Measurements from ENCODE around the gene FIP1L1. TPM values are rescaled to one million over a fixed set of nuclear protein-coding genes. Genes with fewer than 3 reads are reported as not detected.
"Not testable (repeated sequence)": the region's sequence is repeated elsewhere in the genome, so short reads cannot be mapped to it uniquely, and the experiment has no call there.

Gene FIP1L1
- total RNA-seq (10 to 100 TPM; 63.6 to 72.3 (median 69.7) TPM), total RNA-seq (42.5 to 90.4 (median 68.8) reads per million in 29 experiments)
- total RNA-seq (2013) = 72.1 TPM

DNA sequence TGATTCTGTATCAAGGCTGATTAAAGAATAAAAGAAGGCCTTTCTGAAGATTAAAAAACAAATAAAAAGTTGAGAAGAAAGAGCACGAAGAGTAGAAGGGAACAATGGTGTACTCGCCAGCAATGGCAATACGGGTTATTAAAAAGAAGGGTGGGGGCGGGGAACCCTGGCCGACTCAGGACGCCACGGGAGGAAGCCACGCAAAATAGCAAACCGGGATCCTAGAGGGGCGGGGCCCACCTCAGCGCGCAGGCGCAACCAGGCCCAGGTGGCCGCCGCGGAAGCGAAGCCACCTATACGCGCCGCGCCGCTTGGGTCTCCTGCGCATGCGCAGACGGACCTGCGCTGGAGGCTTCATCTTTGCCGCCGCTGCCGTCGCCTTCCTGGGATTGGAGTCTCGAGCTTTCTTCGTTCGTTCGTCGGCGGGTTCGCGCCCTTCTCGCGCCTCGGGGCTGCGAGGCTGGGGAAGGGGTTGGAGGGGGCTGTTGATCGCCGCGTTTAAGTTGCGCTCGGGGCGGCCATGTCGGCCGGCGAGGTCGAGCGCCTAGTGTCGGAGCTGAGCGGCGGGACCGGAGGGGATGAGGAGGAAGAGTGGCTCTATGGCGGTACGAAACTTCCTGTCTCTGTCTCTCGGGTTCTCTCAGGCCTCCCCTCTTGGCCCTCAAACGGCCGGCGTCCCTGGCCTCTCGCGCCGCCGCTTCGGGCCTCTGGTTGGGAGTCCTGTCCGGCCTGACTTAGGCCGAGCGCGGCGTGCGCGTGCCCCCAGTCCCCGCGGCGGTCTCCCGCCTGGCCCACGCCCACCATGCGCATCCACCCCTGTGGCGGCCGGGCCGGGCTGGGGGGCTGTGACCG, at the start of gene FIP1L1:
TSS of gene FIP1L1 (plus strand) at position 323 of the 852 bp plus-strand sequence. CDS start at position 521, 198 bp downstream.
- DNase-seq (peak; percentile 86 to 98 (median 93)), ATAC-seq (replicated peaks in 1 of 4) (peak; percentile 93 to 96 (median 94))
- peaks cover 0 to 4% of the 10 kb centered on the region in 2 donors for H3K27me3 Mint-ChIP-seq
- H3K9me3 ChIP-seq = no peaks in the 10 kb centered on the region
- POLR2A ChIA-PET = interaction anchor here in 1 of 2 donors (0.6 to 1.0 kb wide), 2 partner anchors 11 to 14 kb away, joined by 3 to 4 read pairs; no protein-coding TSS in a partner anchor
- peak within 1 kb of the TSS; percentile 79 to 96 for H3K4me3 ChIP-seq (ENCODE audit: control insufficient read depth in 1 of 2, extremely low read depth in 1 of 2, low read length in 1 of 2)
- peak within 1 kb of the TSS; percentile 99 to 100 for H3K27ac Mint-ChIP-seq
- no peaks in the 10 kb centered on the region for H3K9me3 Mint-ChIP-seq
- peak within 1 kb of the TSS; percentile 96 to 99 (median 99) for H3K4me3 Mint-ChIP-seq
- peaks cover 0 to 4% of the 10 kb centered on the region in 2 experiments for H3K27me3 ChIP-seq (replicated peaks in 1 of 2; ENCODE audit: control insufficient read depth in 2 of 2, extremely low read depth in 1 of 2, insufficient read depth in 2 of 2, low read length in 1 of 2)
- H3K27ac ChIP-seq (ENCODE audit: low read length) = peak within 1 kb of the TSS; percentile 88
- peaks cover 41 to 43% (median 41%) of the 10 kb centered on the region in 3 donors for H3K4me1 Mint-ChIP-seq
- peaks cover 5 to 25% of the 10 kb centered on the region in 2 experiments for H3K4me1 ChIP-seq (ENCODE audit: control insufficient read depth in 1 of 2, extremely low read depth in 1 of 2, insufficient read depth in 2 of 2, low read length in 2 of 2)
- peaks cover 13% of the 10 kb centered on the region for H3K36me3 Mint-ChIP-seq
- CTCF ChIA-PET = no interaction called here
- under 1% methylated on average over 81 of the region's 85 CpGs for WGBS (ENCODE audit: insufficient coverage)
- peaks cover 0 to 11% of the 10 kb centered on the region in 2 donors for H3K36me3 ChIP-seq (ENCODE audit: control insufficient read depth in 2 of 2, extremely low read depth in 1 of 2, insufficient read depth in 1 of 2, low read length in 1 of 2)

DNA sequence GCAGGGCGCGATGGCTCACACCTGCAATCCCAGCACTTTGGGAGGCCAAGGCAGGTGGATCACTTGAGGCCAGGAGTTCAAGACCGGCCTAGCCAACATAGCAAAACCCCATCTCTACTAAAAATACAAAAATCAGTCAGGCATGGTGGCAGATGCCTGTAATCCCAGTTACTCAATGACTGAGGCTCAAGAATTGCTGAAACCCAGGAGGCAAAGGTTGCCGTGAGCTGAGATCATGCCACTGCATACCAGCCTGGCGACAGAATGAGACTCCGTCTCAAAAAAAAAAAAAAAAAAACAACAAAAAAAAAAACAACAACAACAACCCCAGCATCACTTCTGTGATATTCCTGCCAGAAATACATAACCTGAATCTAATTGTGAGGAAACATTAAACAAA, 42.5 kb upstream of the FIP1L1 start:
- CTCF ChIA-PET; H3K27ac ChIP-seq (ENCODE audit: low read length); H3K9me3 ChIP-seq; H3K27me3 ChIP-seq (replicated peaks in 1 of 2; ENCODE audit: control insufficient read depth in 2 of 2, extremely low read depth in 1 of 2, insufficient read depth in 2 of 2, low read length in 1 of 2); H3K4me3 ChIP-seq (ENCODE audit: control insufficient read depth in 1 of 2, extremely low read depth in 1 of 2, low read length in 1 of 2); DNase-seq; H3K27ac Mint-ChIP-seq; H3K9me3 Mint-ChIP-seq; H3K27me3 Mint-ChIP-seq; H3K36me3 ChIP-seq (ENCODE audit: control insufficient read depth in 2 of 2, extremely low read depth in 1 of 2, insufficient read depth in 1 of 2, low read length in 1 of 2); ATAC-seq (replicated peaks in 1 of 4); POLR2A ChIA-PET; H3K4me3 Mint-ChIP-seq; H3K4me1 ChIP-seq (ENCODE audit: control insufficient read depth in 1 of 2, extremely low read depth in 1 of 2, insufficient read depth in 2 of 2, low read length in 2 of 2): not testable (repeated sequence)
- Mint-ChIP-seq H3K4me1 (peaks cover 4 to 10% (median 6%) of the 10 kb centered on the region in 3 donors), H3K36me3 (peaks cover 38% of the 10 kb centered on the region)
- 100% methylated on average over 2 of the region's 6 CpGs for WGBS (ENCODE audit: insufficient coverage)

GRCh38 chr4:53340145-53340544, 37.3 kb upstream of the FIP1L1 start:
- H3K4me1 ChIP-seq (ENCODE audit: control insufficient read depth in 1 of 2, extremely low read depth in 1 of 2, insufficient read depth in 2 of 2, low read length in 2 of 2); H3K27me3 ChIP-seq (replicated peaks in 1 of 2; ENCODE audit: control insufficient read depth in 2 of 2, extremely low read depth in 1 of 2, insufficient read depth in 2 of 2, low read length in 1 of 2); POLR2A ChIA-PET; H3K4me3 Mint-ChIP-seq; H3K4me3 ChIP-seq (ENCODE audit: control insufficient read depth in 1 of 2, extremely low read depth in 1 of 2, low read length in 1 of 2); H3K36me3 ChIP-seq (ENCODE audit: control insufficient read depth in 2 of 2, extremely low read depth in 1 of 2, insufficient read depth in 1 of 2, low read length in 1 of 2); ATAC-seq (replicated peaks in 1 of 4); H3K27ac ChIP-seq (ENCODE audit: low read length); H3K9me3 ChIP-seq; H3K27ac Mint-ChIP-seq; DNase-seq; H3K27me3 Mint-ChIP-seq; CTCF ChIA-PET: not testable (repeated sequence)
- WGBS (ENCODE audit: insufficient coverage) = 94% methylated on average over 8 of the region's 12 CpGs
- H3K9me3 Mint-ChIP-seq = peaks cover 5 to 14% (median 11%) of the 10 kb centered on the region in 3 donors
- H3K4me1 Mint-ChIP-seq = peaks cover 12 to 22% (median 15%) of the 10 kb centered on the region in 3 donors
- H3K36me3 Mint-ChIP-seq = peaks cover 68% of the 10 kb centered on the region

DNA sequence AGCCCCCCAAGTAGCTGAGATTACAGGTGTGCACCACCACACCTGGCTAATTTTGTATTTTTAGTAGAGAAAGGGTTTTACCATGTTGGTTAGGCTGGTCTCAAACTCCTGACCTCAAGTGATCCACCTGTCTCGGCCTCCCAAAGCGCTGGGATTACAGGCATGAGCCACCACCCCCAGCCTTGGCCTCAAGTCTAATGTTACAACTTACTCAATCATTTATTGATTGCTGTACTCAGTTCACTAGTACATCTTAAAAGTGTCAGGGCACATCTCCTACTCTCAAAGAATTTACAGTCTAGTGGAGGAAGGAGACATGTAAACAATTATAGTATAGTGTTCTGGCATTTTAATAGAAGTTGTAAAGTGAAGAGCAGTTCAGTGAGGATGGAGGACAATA, 31.0 kb upstream of the FIP1L1 start:
- WGBS (ENCODE audit: insufficient coverage) = 100% methylated on average over 1 of the region's 2 CpGs
- Mint-ChIP-seq H3K36me3 (peaks cover 78% of the 10 kb centered on the region), H3K9me3 (peaks cover 5 to 12% (median 8%) of the 10 kb centered on the region in 3 donors), H3K4me1 (peaks cover 7 to 23% (median 9%) of the 10 kb centered on the region in 3 donors)
- H3K27ac ChIP-seq (ENCODE audit: low read length); H3K4me3 ChIP-seq (ENCODE audit: control insufficient read depth in 1 of 2, extremely low read depth in 1 of 2, low read length in 1 of 2); DNase-seq; POLR2A ChIA-PET; H3K4me1 ChIP-seq (ENCODE audit: control insufficient read depth in 1 of 2, extremely low read depth in 1 of 2, insufficient read depth in 2 of 2, low read length in 2 of 2); H3K27me3 ChIP-seq (replicated peaks in 1 of 2; ENCODE audit: control insufficient read depth in 2 of 2, extremely low read depth in 1 of 2, insufficient read depth in 2 of 2, low read length in 1 of 2); H3K27me3 Mint-ChIP-seq; H3K36me3 ChIP-seq (ENCODE audit: control insufficient read depth in 2 of 2, extremely low read depth in 1 of 2, insufficient read depth in 1 of 2, low read length in 1 of 2); ATAC-seq (replicated peaks in 1 of 4); H3K9me3 ChIP-seq; H3K27ac Mint-ChIP-seq; CTCF ChIA-PET; H3K4me3 Mint-ChIP-seq: not testable (repeated sequence)

DNA sequence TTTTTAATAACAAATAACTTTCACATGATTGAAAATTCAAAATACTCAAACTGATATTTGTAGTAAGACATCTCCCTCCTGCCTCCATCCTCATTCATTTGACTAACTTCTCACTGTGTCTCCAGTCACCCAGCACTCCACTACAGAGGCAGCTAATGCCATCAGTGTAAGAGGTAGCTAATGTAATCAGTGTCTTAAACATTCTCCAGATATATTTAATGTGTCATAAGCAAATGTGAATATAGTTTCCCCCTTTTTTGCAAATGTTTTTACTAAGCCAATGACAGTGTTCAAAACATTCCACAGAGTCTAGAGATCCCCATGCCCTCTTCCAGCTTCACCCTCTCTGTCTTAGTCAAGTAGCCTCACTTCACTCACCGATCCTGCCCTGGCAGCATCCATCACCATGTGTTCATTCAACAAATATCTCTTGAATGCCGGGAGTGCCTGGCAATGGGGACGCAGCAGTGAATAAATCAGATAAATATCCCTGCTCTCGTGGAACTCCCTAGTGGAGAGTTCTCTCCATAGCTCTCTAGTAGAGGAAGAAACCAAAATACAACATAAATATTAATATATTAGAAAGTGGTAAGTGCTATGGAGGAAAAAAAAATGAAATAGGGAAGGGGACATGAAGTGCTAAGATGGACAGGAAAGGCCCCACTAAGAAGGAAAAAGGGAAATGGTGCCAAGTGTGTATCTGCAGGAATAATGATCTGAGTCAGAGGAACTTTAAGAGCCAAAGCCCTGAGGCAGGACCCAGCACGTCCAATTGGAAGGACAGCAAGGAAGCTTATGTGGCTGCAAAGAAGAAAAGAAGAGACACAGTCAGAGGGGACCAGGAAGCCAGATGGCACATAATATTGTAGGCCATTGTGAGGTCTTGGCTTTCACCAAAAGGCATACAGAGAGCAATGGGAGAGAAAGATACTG, 30.3 kb upstream of the FIP1L1 start:
- no peak overlapping the region for H3K27ac ChIP-seq (ENCODE audit: low read length)
- no peak overlapping the region for H3K4me3 ChIP-seq (ENCODE audit: control insufficient read depth in 1 of 2, extremely low read depth in 1 of 2, low read length in 1 of 2)
- no peak for DNase-seq
- no peak for ATAC-seq (replicated peaks in 1 of 4)
- no peaks in the 10 kb centered on the region for H3K4me1 ChIP-seq (ENCODE audit: control insufficient read depth in 1 of 2, extremely low read depth in 1 of 2, insufficient read depth in 2 of 2, low read length in 2 of 2)
- peaks cover 76% of the 10 kb centered on the region for H3K36me3 Mint-ChIP-seq
- ChIA-PET POLR2A (no interaction called here), CTCF (no interaction called here)
- no peaks in the 10 kb centered on the region for H3K27me3 ChIP-seq (replicated peaks in 1 of 2; ENCODE audit: control insufficient read depth in 2 of 2, extremely low read depth in 1 of 2, insufficient read depth in 2 of 2, low read length in 1 of 2)
- H3K27ac Mint-ChIP-seq = no peak overlapping the region
- H3K9me3 Mint-ChIP-seq = peaks cover 0 to 12% (median 3%) of the 10 kb centered on the region in 3 donors
- peaks cover 0 to 8% of the 10 kb centered on the region in 2 donors for H3K36me3 ChIP-seq (ENCODE audit: control insufficient read depth in 2 of 2, extremely low read depth in 1 of 2, insufficient read depth in 1 of 2, low read length in 1 of 2)
- no peaks in the 10 kb centered on the region for H3K27me3 Mint-ChIP-seq
- H3K4me3 Mint-ChIP-seq = no peak overlapping the region
- H3K4me1 Mint-ChIP-seq = peaks cover 7 to 18% (median 9%) of the 10 kb centered on the region in 3 donors
- H3K9me3 ChIP-seq = no peaks in the 10 kb centered on the region
- WGBS (ENCODE audit: insufficient coverage) = 84% methylated on average over 2 of the region's 5 CpGs

GRCh38 chr4:53348046-53348445, 29.4 kb upstream of the FIP1L1 start:
- no peaks in the 10 kb centered on the region for H3K27me3 Mint-ChIP-seq
- H3K27ac Mint-ChIP-seq = no peak overlapping the region
- no CpG with 5 or more reads among the region's 1 CpG for WGBS (ENCODE audit: insufficient coverage)
- POLR2A ChIA-PET = no interaction called here
- ATAC-seq (replicated peaks in 1 of 4) = no peak
- H3K9me3 Mint-ChIP-seq = peaks cover 0 to 11% (median 0%) of the 10 kb centered on the region in 3 donors
- Histone ChIP-seq H3K27me3 (replicated peaks in 1 of 2; ENCODE audit: control insufficient read depth in 2 of 2, extremely low read depth in 1 of 2, insufficient read depth in 2 of 2, low read length in 1 of 2) (no peaks in the 10 kb centered on the region), H3K9me3 (no peaks in the 10 kb centered on the region), H3K36me3 (ENCODE audit: control insufficient read depth in 2 of 2, extremely low read depth in 1 of 2, insufficient read depth in 1 of 2, low read length in 1 of 2) (peaks cover 0 to 14% of the 10 kb centered on the region in 2 donors), H3K4me1 (ENCODE audit: control insufficient read depth in 1 of 2, extremely low read depth in 1 of 2, insufficient read depth in 2 of 2, low read length in 2 of 2) (no peaks in the 10 kb centered on the region), H3K27ac (ENCODE audit: low read length) (no peak overlapping the region), H3K4me3 (ENCODE audit: control insufficient read depth in 1 of 2, extremely low read depth in 1 of 2, low read length in 1 of 2) (no peak overlapping the region)
- peaks cover 78% of the 10 kb centered on the region for H3K36me3 Mint-ChIP-seq
- CTCF ChIA-PET = no interaction called here
- H3K4me3 Mint-ChIP-seq = no peak overlapping the region
- DNase-seq = no peak
- H3K4me1 Mint-ChIP-seq = peaks cover 5 to 11% (median 9%) of the 10 kb centered on the region in 3 donors

All from T-cell (primary cell).